B cell (primary cell): ENCODE measurements around the gene BSND. TPM values are rescaled to one million over a fixed set of nuclear protein-coding genes. Genes with fewer than 3 reads are reported as not detected.
"Not testable (repeated sequence)": the region's sequence is repeated elsewhere in the genome, so short reads cannot be mapped to it uniquely, and the experiment has no call there.

ENCODE experiments used
- ATAC-seq: fragments of 200-7000 bp; cut with Tn5 transposase; one replicate; pipeline ENCODE4 v1.10.0; 2021; ENCODE audit warnings: low read depth, mild to moderate bottlenecking, moderate number of reproducible peaks, moderate library complexity
- CTCF ChIA-PET: fragments of 350-600 bp; sonication (Branson Sonifier 250); formaldehyde crosslinking; loops from one replicate; lab custom pipeline; 2021; ENCODE audit warnings: antibody characterized with exemption, inconsistent platforms; lab: Charles Lee
- POLR2A ChIA-PET: fragments of 350-600 bp; sonication (Branson Sonifier 250); formaldehyde crosslinking; loops from one replicate; lab custom pipeline; 2021; ENCODE audit warnings: antibody characterized with exemption; lab: Charles Lee
- DNase-seq: peaks from one replicate; pipeline ENCODE4 v3.0.0; 2013
- H2AFZ ChIP-seq: 2 replicates; pipeline ENCODE4 v1.6.1; 2012; ENCODE audit warnings: mild to moderate bottlenecking, low read depth, low read length; ENCODE audit not compliant: insufficient read depth, poor library complexity, severe bottlenecking
- H3K27ac ChIP-seq, 2 donors: 1 replicate in 1 of 2; 2 replicates in 1 of 2; pipeline ENCODE4 v1.5.1; 2012 to 2013; ENCODE audit warnings: low read length in 2 of 2, mild to moderate bottlenecking in 2 of 2, moderate library complexity in 1 of 2
- H3K27me3 ChIP-seq, 4 experiments: fragments of 200-600 bp in 1 of 4; sonication (generic) in 1 of 4; replicated peaks in 1 of 4; 1 replicate in 2 of 4; 2 replicates in 2 of 4; pipeline versions ENCODE4 v1.6.1 to v1.7.0; 2013 to 2016; ENCODE audit warnings: low read length in 3 of 4, mild to moderate bottlenecking in 2 of 4, mixed read lengths in 1 of 4, moderate library complexity in 1 of 4; ENCODE audit not compliant: insufficient read depth in 4 of 4, control insufficient read depth in 3 of 4; ENCODE audit errors: control extremely low read depth in 1 of 4
- H3K36me3 ChIP-seq, 2 experiments: replicated peaks in 1 of 2; 1 replicate in 1 of 2; 2 replicates in 1 of 2; pipeline versions ENCODE4 v1.6.1 to v1.7.1; 2013; ENCODE audit warnings: low read length in 1 of 2; ENCODE audit not compliant: insufficient read depth in 2 of 2, control insufficient read depth in 1 of 2; ENCODE audit errors: control extremely low read depth in 1 of 2, extremely low read depth in 1 of 2
- H3K4me1 ChIP-seq, 2 donors: fragments of 200-600 bp in 1 of 2; sonication (generic) in 1 of 2; 1 replicate in 1 of 2; 2 replicates in 1 of 2; pipeline versions ENCODE4 v1.5.1 to v1.6.1; 2013 to 2017; ENCODE audit warnings: low read length in 2 of 2; ENCODE audit not compliant: control insufficient read depth in 2 of 2, insufficient read depth in 2 of 2
- H3K4me2 ChIP-seq: replicated peaks from 2 replicates; pipeline ENCODE3; 2012; ENCODE audit warnings: mild to moderate bottlenecking, low read depth, low read length; ENCODE audit not compliant: poor library complexity, severe bottlenecking
- H3K4me3 ChIP-seq, 5 experiments: fragments of 200-600 bp in 1 of 5; sonication (generic) in 1 of 5; 1 replicate in 3 of 5; 2 replicates in 2 of 5; pipeline versions ENCODE4 v1.5.1 to v1.7.0; 2011 to 2016; ENCODE audit warnings: low read length in 4 of 5, mild to moderate bottlenecking in 4 of 5, low read depth in 2 of 5, control low read depth in 1 of 5, moderate library complexity in 1 of 5; ENCODE audit not compliant: insufficient read depth in 1 of 5; ENCODE audit errors: control extremely low read depth in 1 of 5, extremely low read depth in 1 of 5
- H3K79me2 ChIP-seq: fragments of 200-600 bp; sonication (generic); one replicate; pipeline ENCODE4 v1.6.0; 2016; ENCODE audit warnings: low read length; ENCODE audit not compliant: control insufficient read depth, insufficient read depth
- H3K9ac ChIP-seq: fragments of 200-600 bp; sonication (generic); 2 replicates; pipeline ENCODE4 v1.6.1; 2017; ENCODE audit warnings: mild to moderate bottlenecking, low read length, moderate library complexity
- H3K9me3 ChIP-seq, 3 donors: one replicate each; pipeline versions ENCODE4 v1.6.1 to v1.7.1; 2013; ENCODE audit warnings: low read length in 2 of 3; ENCODE audit not compliant: control insufficient read depth in 2 of 3, insufficient read depth in 1 of 3; ENCODE audit errors: control extremely low read depth in 1 of 3
- H4K20me1 ChIP-seq: 2 replicates; pipeline ENCODE4 v1.6.0; 2012; ENCODE audit warnings: mild to moderate bottlenecking, low read length; ENCODE audit not compliant: insufficient read depth, control insufficient read depth, poor library complexity, severe bottlenecking
- H3K27ac Mint-ChIP-seq: one replicate; pipeline ENCODE4 v1.8.0; 2021; ENCODE audit warnings: mixed read lengths
- H3K27me3 Mint-ChIP-seq: one replicate; pipeline ENCODE4 v1.8.0; 2021; ENCODE audit warnings: mixed read lengths
- H3K4me1 Mint-ChIP-seq: one replicate; pipeline ENCODE4 v1.8.0; 2021; ENCODE audit warnings: mixed read lengths
- H3K4me3 Mint-ChIP-seq: one replicate; pipeline ENCODE4 v1.8.0; 2021; ENCODE audit warnings: mixed read lengths
- H3K9me3 Mint-ChIP-seq: one replicate; pipeline ENCODE4 v1.8.0; 2022; ENCODE audit warnings: mixed read lengths; ENCODE audit not compliant: insufficient read depth
- CTCF ChIP-seq: fragments of 200-600 bp; IDR thresholded peaks from one replicate; pipeline ENCODE4 v1.8.0; 2022; ENCODE audit warnings: antibody characterized with exemption, mild to moderate bottlenecking
- EZH2 ChIP-seq: IDR thresholded peaks from 2 replicates; pipeline ENCODE4 v1.6.1; 2012; ENCODE audit warnings: borderline replicate concordance, low read depth, mild to moderate bottlenecking, moderate library complexity, low read length; ENCODE audit not compliant: insufficient read depth, poor library complexity, severe bottlenecking
- WGBS: methylation state at CpG from one replicate; pipeline ENCODE4 v1.1.5; 2013; ENCODE audit warnings: missing lambda C conversion rate; ENCODE audit not compliant: insufficient coverage; 5-methylcytosine and 5-hydroxymethylcytosine counted together
- intact Hi-C: fragments of 100-400 bp; cut with micrococcal nuclease; formaldehyde crosslinking; loops from one replicate; pipeline ENCODE4 v1.10.0; 2022
- polyA plus RNA-seq: library from polyadenylated mRNA; depleted of rRNA; stranded (reverse); fragments of >200 nt; gene quantifications from 2 replicates; pipeline ENCODE4 v1.2.3, GENCODE V29; 2012
- total RNA-seq, 2 donors: library from RNA; stranded (reverse); fragments of 120-200 nt in 1 of 2; gene quantifications; 1 replicate in 1 of 2; 2 replicates in 1 of 2; pipeline versions ENCODE4 v1.2.3 to v1.2.4, GENCODE V29; 2013 to 2022

The BSND gene
- total and polyA plus RNA-seq, 2 donors (not counting 1 experiment from before 2014, with no cell fraction given) = not detected

DNA sequence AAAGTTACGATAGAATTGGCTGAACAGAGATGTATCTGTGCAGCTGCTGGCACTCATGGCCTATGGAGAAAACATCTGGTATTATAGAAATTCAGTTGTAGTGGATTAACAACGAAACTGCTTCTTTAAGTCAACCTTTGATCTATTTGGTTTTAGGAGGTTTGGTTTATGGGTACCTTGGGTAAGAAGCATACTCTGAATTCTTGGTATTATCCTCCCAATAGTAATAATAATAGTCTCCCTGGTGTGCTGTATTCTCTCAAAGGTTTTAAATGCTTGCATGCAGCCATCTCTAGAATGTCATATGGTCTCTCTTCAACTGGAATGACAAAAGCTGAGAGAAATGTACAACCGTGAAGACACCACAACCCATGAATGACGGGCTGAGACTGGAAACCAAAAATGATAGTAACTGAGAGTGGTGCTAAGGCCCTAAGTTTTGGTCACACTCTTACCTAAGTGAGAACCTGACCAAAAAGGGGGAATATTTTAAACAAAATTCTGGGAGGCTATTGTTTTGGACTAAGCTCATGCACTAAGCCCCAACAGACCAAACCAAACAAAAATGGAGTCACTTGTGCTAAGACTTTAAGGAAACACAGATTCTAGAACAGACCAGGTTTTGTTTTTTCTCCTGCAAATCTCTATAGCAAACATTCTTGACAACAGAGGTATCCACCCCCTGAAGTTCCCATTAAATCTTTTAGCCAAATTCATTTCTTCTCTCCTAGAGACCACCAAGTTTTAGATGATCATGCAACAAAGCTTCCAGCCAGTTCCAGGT, 35.9 kb upstream of the BSND start:
- Mint-ChIP-seq H3K4me3 (no peak overlapping the region), H3K4me1 (peaks cover 14% of the 10 kb centered on the region), H3K9me3 (peaks cover 2% of the 10 kb centered on the region), H3K27me3 (no peaks in the 10 kb centered on the region), H3K27ac (no peak overlapping the region)
- TF ChIP-seq EZH2 = no peak
- TF ChIP-seq CTCF = no peak
- Histone ChIP-seq H3K4me3 (no peak overlapping the region), H3K4me2 (no peak overlapping the region), H2AFZ (no peak overlapping the region), H3K9me3 (peaks cover 4 to 7% (median 4%) of the 10 kb centered on the region in 3 donors), H3K36me3 (no peaks in the 10 kb centered on the region), H4K20me1 (no peaks in the 10 kb centered on the region), H3K4me1 (peaks cover 8 to 14% of the 10 kb centered on the region in 2 donors), H3K9ac (no peak overlapping the region), H3K27ac (no peak overlapping the region), H3K27me3 (no peaks in the 10 kb centered on the region), H3K79me2 (no peaks in the 10 kb centered on the region)
- 80% methylated on average over 1 of the region's 4 CpGs for WGBS
- no peak for ATAC-seq
- DNase-seq = no peak
- ChIA-PET POLR2A (no interaction called here), CTCF (interaction anchor here (0.8 kb wide), 1 partner anchor 16 kb away, joined by 3 read pairs; no protein-coding TSS in a partner anchor)
- intact Hi-C loops = no loop called here

GRCh38 chr1:54963829-54964228, 34.9 kb upstream of the BSND start:
- H3K27me3 ChIP-seq, ATAC-seq, H3K36me3 ChIP-seq, H3K79me2 ChIP-seq, H3K27me3 Mint-ChIP-seq, CTCF ChIA-PET, H3K9ac ChIP-seq, DNase-seq, H3K4me3 ChIP-seq, intact Hi-C loops, H3K27ac ChIP-seq, POLR2A ChIA-PET, H3K9me3 ChIP-seq, H3K4me3 Mint-ChIP-seq, H3K9me3 Mint-ChIP-seq, H3K27ac Mint-ChIP-seq, H4K20me1 ChIP-seq, H2AFZ ChIP-seq, H3K4me2 ChIP-seq: not testable (repeated sequence)
- peaks cover 8 to 14% of the 10 kb centered on the region in 2 donors for H3K4me1 ChIP-seq
- peaks cover 14% of the 10 kb centered on the region for H3K4me1 Mint-ChIP-seq
- 100% methylated on average over 3 of the region's 5 CpGs for WGBS
